Measurements from ENCODE around the gene ITGA1.

DNA sequence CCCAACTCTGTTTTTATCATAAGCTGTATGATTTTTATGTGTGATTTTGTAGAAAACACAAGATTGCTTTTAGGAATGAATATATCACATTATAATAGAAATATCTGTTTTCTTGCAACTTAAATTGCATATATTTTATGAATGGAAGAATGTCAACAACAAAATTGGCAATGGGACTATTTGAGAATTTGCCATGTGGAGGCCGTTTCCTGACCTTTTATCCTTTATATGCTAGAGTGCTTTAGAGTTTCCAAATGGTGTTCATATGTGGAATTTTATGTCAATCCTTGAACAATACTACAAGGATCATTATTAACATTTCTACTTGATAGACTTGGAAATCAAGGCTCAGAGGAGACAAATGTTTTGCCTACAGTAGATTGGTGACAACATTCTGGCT, 34.2 kb downstream of the ITGA1 start:
- TF ChIP-seq, protein P1, sequence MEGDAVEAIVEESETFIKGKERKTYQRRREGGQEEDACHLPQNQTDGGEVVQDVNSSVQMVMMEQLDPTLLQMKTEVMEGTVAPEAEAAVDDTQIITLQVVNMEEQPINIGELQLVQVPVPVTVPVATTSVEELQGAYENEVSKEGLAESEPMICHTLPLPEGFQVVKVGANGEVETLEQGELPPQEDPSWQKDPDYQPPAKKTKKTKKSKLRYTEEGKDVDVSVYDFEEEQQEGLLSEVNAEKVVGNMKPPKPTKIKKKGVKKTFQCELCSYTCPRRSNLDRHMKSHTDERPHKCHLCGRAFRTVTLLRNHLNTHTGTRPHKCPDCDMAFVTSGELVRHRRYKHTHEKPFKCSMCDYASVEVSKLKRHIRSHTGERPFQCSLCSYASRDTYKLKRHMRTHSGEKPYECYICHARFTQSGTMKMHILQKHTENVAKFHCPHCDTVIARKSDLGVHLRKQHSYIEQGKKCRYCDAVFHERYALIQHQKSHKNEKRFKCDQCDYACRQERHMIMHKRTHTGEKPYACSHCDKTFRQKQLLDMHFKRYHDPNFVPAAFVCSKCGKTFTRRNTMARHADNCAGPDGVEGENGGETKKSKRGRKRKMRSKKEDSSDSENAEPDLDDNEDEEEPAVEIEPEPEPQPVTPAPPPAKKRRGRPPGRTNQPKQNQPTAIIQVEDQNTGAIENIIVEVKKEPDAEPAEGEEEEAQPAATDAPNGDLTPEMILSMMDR (IDR thresholded peaks at IDR 0.05) = no peak
- TF ChIP-seq POLR2A (IDR thresholded peaks at IDR 0.05) = no peak
